Fibroblast of lung (primary cell): ENCODE results near the gene RAC3. TPM values are rescaled to one million over a fixed set of nuclear protein-coding genes. Genes with fewer than 3 reads are reported as not detected.

Experiments used
- DNase-seq, 2 donors: peaks; one replicate each; pipeline versions ENCODE4 v3.0.0 to v3.0.0-alpha.2; 2010; ENCODE audit warnings: low read depth in 2 of 2
- H2AFZ ChIP-seq: 2 replicates; pipeline ENCODE4 v1.5.1; 2012; ENCODE audit warnings: low read length, control low read depth, inconsistent platforms
- H3K27ac ChIP-seq: 2 replicates; pipeline ENCODE4 v1.5.1; 2011; ENCODE audit warnings: low read length, control low read depth; ENCODE audit not compliant: insufficient read depth
- H3K27me3 ChIP-seq: 2 replicates; pipeline ENCODE4 v1.5.1; 2011; ENCODE audit warnings: mild to moderate bottlenecking, low read length; ENCODE audit not compliant: control insufficient read depth, insufficient read depth
- H3K36me3 ChIP-seq: 2 replicates; pipeline ENCODE4 v1.5.1; 2011; ENCODE audit warnings: low read length; ENCODE audit not compliant: control insufficient read depth, insufficient read depth
- H3K4me1 ChIP-seq: 2 replicates; pipeline ENCODE4 v1.5.1; 2011; ENCODE audit warnings: low read length; ENCODE audit not compliant: control insufficient read depth, insufficient read depth; ENCODE audit errors: extremely low read depth
- H3K4me2 ChIP-seq: 2 replicates; pipeline ENCODE4 v1.5.1; 2011; ENCODE audit warnings: low read length, control low read depth; ENCODE audit not compliant: insufficient read depth; ENCODE audit errors: extremely low read depth
- H3K4me3 ChIP-seq, 4 experiments: fragments of 200-600 bp in 1 of 4; sonication (generic) in 1 of 4; replicated peaks in 1 of 4; 2 replicates each; pipeline ENCODE4 v1.5.1; 2011 to 2016; ENCODE audit warnings: low read length in 4 of 4, low read depth in 3 of 4, mild to moderate bottlenecking in 3 of 4, control low read depth in 2 of 4, inconsistent platforms in 1 of 4, mixed read lengths in 1 of 4; ENCODE audit not compliant: insufficient read depth in 1 of 4; ENCODE audit errors: control extremely low read depth in 1 of 4
- H3K79me2 ChIP-seq: 2 replicates; pipeline ENCODE4 v1.5.1; 2012; ENCODE audit warnings: mild to moderate bottlenecking, low read length, inconsistent platforms; ENCODE audit not compliant: control insufficient read depth, insufficient read depth
- H3K9ac ChIP-seq: 2 replicates; pipeline ENCODE4 v1.5.1; 2011; ENCODE audit warnings: mild to moderate bottlenecking, low read length, control low read depth; ENCODE audit not compliant: insufficient read depth
- H3K9me3 ChIP-seq: 2 replicates; pipeline ENCODE4 v1.5.1; 2012; ENCODE audit warnings: low read depth, low read length; ENCODE audit not compliant: control insufficient read depth, insufficient read depth
- H4K20me1 ChIP-seq: 2 replicates; pipeline ENCODE4 v1.5.1; 2011; ENCODE audit warnings: low read length; ENCODE audit not compliant: control insufficient read depth, insufficient read depth; ENCODE audit errors: extremely low read depth
- EZH2 ChIP-seq: IDR thresholded peaks from 2 replicates; pipeline ENCODE4 v1.5.1; 2012; ENCODE audit warnings: low read length, control low read depth, mild to moderate bottlenecking; ENCODE audit errors: missing control alignments
- polyA plus RNA-seq, 2 donors: library from polyadenylated mRNA; depleted of rRNA in 1 of 2; stranded (reverse) in 1 of 2; unstranded in 1 of 2; fragments of >200 nt; gene quantifications; 2 replicates each; pipeline ENCODE4 v1.2.1, GENCODE V29; 2011 to 2012; ENCODE audit warnings: missing spikeins in 1 of 2
- total RNA-seq: library from RNA; depleted of rRNA; stranded (reverse); fragments of >200 nt; gene quantifications from 2 replicates; pipeline ENCODE4 v1.2.1, GENCODE V29; 2014
- TF ChIP-seq, protein P1 (sequence below), 2 donors: IDR thresholded peaks in 1 of 2; conservative IDR thresholded peaks in 1 of 2; 1 replicate in 1 of 2; 2 replicates in 1 of 2; pipeline ENCODE4 v1.5.1; 2011 to 2012; ENCODE audit warnings: low read length in 2 of 2, control low read depth in 1 of 2, inconsistent platforms in 1 of 2, low read depth in 1 of 2, mild to moderate bottlenecking in 1 of 2

Gene RAC3
- total and polyA plus RNA-seq, 2 donors (not counting 1 experiment from before 2014, with no cell fraction given) = 4.3 to 6.6 TPM

- H3K27me3 ChIP-seq = no peaks in the 10 kb centered on the region
- H3K9ac ChIP-seq = no peak overlapping the region
- no peak overlapping the region for H3K4me3 ChIP-seq
- no peak overlapping the region for H3K4me2 ChIP-seq
- H4K20me1 ChIP-seq = no peaks in the 10 kb centered on the region
- H3K79me2 ChIP-seq = no peaks in the 10 kb centered on the region
- no peak for TF ChIP-seq EZH2
- TF ChIP-seq, protein P1, sequence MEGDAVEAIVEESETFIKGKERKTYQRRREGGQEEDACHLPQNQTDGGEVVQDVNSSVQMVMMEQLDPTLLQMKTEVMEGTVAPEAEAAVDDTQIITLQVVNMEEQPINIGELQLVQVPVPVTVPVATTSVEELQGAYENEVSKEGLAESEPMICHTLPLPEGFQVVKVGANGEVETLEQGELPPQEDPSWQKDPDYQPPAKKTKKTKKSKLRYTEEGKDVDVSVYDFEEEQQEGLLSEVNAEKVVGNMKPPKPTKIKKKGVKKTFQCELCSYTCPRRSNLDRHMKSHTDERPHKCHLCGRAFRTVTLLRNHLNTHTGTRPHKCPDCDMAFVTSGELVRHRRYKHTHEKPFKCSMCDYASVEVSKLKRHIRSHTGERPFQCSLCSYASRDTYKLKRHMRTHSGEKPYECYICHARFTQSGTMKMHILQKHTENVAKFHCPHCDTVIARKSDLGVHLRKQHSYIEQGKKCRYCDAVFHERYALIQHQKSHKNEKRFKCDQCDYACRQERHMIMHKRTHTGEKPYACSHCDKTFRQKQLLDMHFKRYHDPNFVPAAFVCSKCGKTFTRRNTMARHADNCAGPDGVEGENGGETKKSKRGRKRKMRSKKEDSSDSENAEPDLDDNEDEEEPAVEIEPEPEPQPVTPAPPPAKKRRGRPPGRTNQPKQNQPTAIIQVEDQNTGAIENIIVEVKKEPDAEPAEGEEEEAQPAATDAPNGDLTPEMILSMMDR (conservative IDR thresholded peaks at IDR 0.05 in 1 of 2, IDR thresholded peaks at IDR 0.05 in 1 of 2; ENCODE audit: low read depth in 1 of 2, low read length in 2 of 2) = no peak
- H3K9me3 ChIP-seq = no peaks in the 10 kb centered on the region
- peaks cover 2% of the 10 kb centered on the region for H3K36me3 ChIP-seq
- H3K4me1 ChIP-seq = peaks cover 21% of the 10 kb centered on the region
- no peak overlapping the region for H3K27ac ChIP-seq
- DNase-seq = no peak
- H2AFZ ChIP-seq = no peak overlapping the region
Observed at GRCh38 chr17:82000803-82001570, 30.5 kb upstream of the RAC3 start.

DNA sequence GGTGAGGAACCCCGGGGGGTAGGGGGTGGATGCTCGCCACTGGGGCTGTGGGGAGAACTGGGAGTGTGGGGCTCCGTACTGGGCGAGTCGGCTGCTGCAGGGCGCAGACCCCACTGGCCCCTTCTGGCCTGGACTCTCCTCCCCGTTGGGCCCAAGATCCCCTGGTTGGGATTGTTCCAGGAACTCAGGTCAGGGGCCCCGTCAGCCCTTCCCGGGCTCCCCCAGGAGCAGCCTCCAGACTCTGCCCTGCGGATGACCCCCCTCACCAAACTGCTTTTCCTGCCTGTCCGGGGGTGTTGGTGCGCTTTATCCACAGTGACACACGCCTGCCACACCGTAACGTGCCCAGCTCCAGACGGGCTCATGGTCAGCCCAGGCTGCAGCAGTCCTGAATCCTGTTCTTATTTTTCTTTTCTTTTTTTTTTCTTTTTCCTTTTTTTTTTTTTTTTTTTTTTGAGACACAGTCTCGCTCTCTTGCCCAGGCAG, 29.9 kb upstream of the RAC3 start:
- H3K36me3 ChIP-seq = peaks cover 2% of the 10 kb centered on the region
- no peak overlapping the region for H3K4me3 ChIP-seq
- H3K79me2 ChIP-seq = no peaks in the 10 kb centered on the region
- H3K27me3 ChIP-seq = no peaks in the 10 kb centered on the region
- H3K9ac ChIP-seq = no peak overlapping the region
- DNase-seq = no peak
- H4K20me1 ChIP-seq = no peaks in the 10 kb centered on the region
- H3K4me2 ChIP-seq = no peak overlapping the region
- H3K27ac ChIP-seq = no peak overlapping the region
- H3K4me1 ChIP-seq = peaks cover 27% of the 10 kb centered on the region
- no peaks in the 10 kb centered on the region for H3K9me3 ChIP-seq
- no peak overlapping the region for H2AFZ ChIP-seq
- TF ChIP-seq, protein P1 (conservative IDR thresholded peaks at IDR 0.05 in 1 of 2, IDR thresholded peaks at IDR 0.05 in 1 of 2; ENCODE audit: low read depth in 1 of 2, low read length in 2 of 2) = no peak
- no peak for TF ChIP-seq EZH2

GRCh38 chr17:82003411-82004381, 27.8 kb upstream of the RAC3 start:
- Histone ChIP-seq H3K4me1 (peaks cover 30% of the 10 kb centered on the region), H3K4me2 (peak overlapping the region; percentile 57), H3K4me3 (no peak overlapping the region)

More at GRCh38 chr17:82003411-82004381, 27.8 kb upstream of the RAC3 start:
- peak; percentile 89 to 96 for DNase-seq
- Histone ChIP-seq H4K20me1 (no peaks in the 10 kb centered on the region), H2AFZ (no peak overlapping the region), H3K27ac (peak overlapping the region; percentile 66), H3K27me3 (no peaks in the 10 kb centered on the region), H3K79me2 (no peaks in the 10 kb centered on the region), H3K9ac (no peak overlapping the region), H3K9me3 (no peaks in the 10 kb centered on the region), H3K36me3 (no peaks in the 10 kb centered on the region)
- no peak for TF ChIP-seq EZH2
- TF ChIP-seq, protein P1 (conservative IDR thresholded peaks at IDR 0.05 in 1 of 2, IDR thresholded peaks at IDR 0.05 in 1 of 2; ENCODE audit: low read depth in 1 of 2, low read length in 2 of 2) = no peak
